ENCODE results near the gene PNPLA7. TPM values are rescaled to one million over a fixed set of nuclear protein-coding genes. Genes with fewer than 3 reads are reported as not detected.
"Not testable (repeated sequence)": the region's sequence is repeated elsewhere in the genome, so short reads cannot be mapped to it uniquely, and the experiment has no call there.

PNPLA7 gene
- total and polyA plus RNA-seq, 4 donors: 0.75 to 6.5 (median 2.1) TPM

GRCh38 chr9:137467161-137467581 lies 83.0 kb downstream of the PNPLA7 start:
- DNase-seq (ENCODE audit: low spot score): no peak
- Histone ChIP-seq H3K27me3 (ENCODE audit: control insufficient read depth in 4 of 4, insufficient read depth in 4 of 4, low read length in 3 of 4) (no peaks in the 10 kb centered on the region), H3K27ac (ENCODE audit: low read depth in 1 of 2, low read length in 2 of 2) (no peak overlapping the region), H3K9ac (ENCODE audit: low read depth in 1 of 2, low read length in 2 of 2) (no peak overlapping the region), H3K36me3 (ENCODE audit: control insufficient read depth in 4 of 4, insufficient read depth in 3 of 4, low read depth in 1 of 4, low read length in 3 of 4) (peaks cover 0 to 6% (median 0%) of the 10 kb centered on the region in 4 donors), H3K4me1 (ENCODE audit: control insufficient read depth in 4 of 4, insufficient read depth in 4 of 4, low read length in 3 of 4) (no peaks in the 10 kb centered on the region), H3K9me3 (ENCODE audit: control insufficient read depth in 4 of 4, low read length in 3 of 4) (no peaks in the 10 kb centered on the region), H3K4me3 (ENCODE audit: low read depth in 1 of 3, low read length in 3 of 3) (no peak overlapping the region)
- TF ChIP-seq TAF1 (conservative IDR thresholded peaks at IDR 0.05) (no peak), REST (IDR thresholded peaks at IDR 0.05) (no peak), CTCF (IDR thresholded peaks at IDR 0.05; ENCODE audit: low read depth, low read length, missing input control) (no peak), EGR1 (IDR thresholded peaks at IDR 0.05; ENCODE audit: low read depth in 2 of 2) (no peak), RXRA (IDR thresholded peaks at IDR 0.05) (no peak), YY1 (IDR thresholded peaks at IDR 0.05) (no peak), SP1 (IDR thresholded peaks at IDR 0.05) (no peak), RAD21 (IDR thresholded peaks at IDR 0.05) (no peak), FOXA2 (IDR thresholded peaks at IDR 0.05) (no peak), GABPA (IDR thresholded peaks at IDR 0.05 in 1 of 2, conservative IDR thresholded peaks at IDR 0.05 in 1 of 2) (no peak)
- 96% methylated on average over 16 of the region's 16 CpGs for WGBS

- H3K9ac ChIP-seq (ENCODE audit: low read depth in 1 of 2, low read length in 2 of 2); H3K9me3 ChIP-seq (ENCODE audit: control insufficient read depth in 4 of 4, low read length in 3 of 4); H3K27me3 ChIP-seq (ENCODE audit: control insufficient read depth in 4 of 4, insufficient read depth in 4 of 4, low read length in 3 of 4); H3K4me3 ChIP-seq (ENCODE audit: low read depth in 1 of 3, low read length in 3 of 3); H3K4me1 ChIP-seq (ENCODE audit: control insufficient read depth in 4 of 4, insufficient read depth in 4 of 4, low read length in 3 of 4); H3K27ac ChIP-seq (ENCODE audit: low read depth in 1 of 2, low read length in 2 of 2); H3K36me3 ChIP-seq (ENCODE audit: control insufficient read depth in 4 of 4, insufficient read depth in 3 of 4, low read depth in 1 of 4, low read length in 3 of 4); DNase-seq (ENCODE audit: low spot score): not testable (repeated sequence)
- 95% methylated on average over 35 of the region's 35 CpGs for WGBS
These were observed 83.7 kb downstream of the PNPLA7 start for GRCh38 chr9:137466389-137467085.

- no peaks in the 10 kb centered on the region for H3K9me3 ChIP-seq (ENCODE audit: control insufficient read depth in 4 of 4, low read length in 3 of 4)
- H3K9ac ChIP-seq (ENCODE audit: low read depth in 1 of 2, low read length in 2 of 2): no peak overlapping the region
- no peaks in the 10 kb centered on the region for H3K4me1 ChIP-seq (ENCODE audit: control insufficient read depth in 4 of 4, insufficient read depth in 4 of 4, low read length in 3 of 4)
- H3K27ac ChIP-seq (ENCODE audit: low read depth in 1 of 2, low read length in 2 of 2): no peak overlapping the region
- no peaks in the 10 kb centered on the region for H3K27me3 ChIP-seq (ENCODE audit: control insufficient read depth in 4 of 4, insufficient read depth in 4 of 4, low read length in 3 of 4)
- no peak overlapping the region for H3K4me3 ChIP-seq (ENCODE audit: low read depth in 1 of 3, low read length in 3 of 3)
- 95% methylated on average over 23 of the region's 23 CpGs for WGBS
- H3K36me3 ChIP-seq (ENCODE audit: control insufficient read depth in 4 of 4, insufficient read depth in 3 of 4, low read depth in 1 of 4, low read length in 3 of 4): peaks cover 0 to 6% (median 0%) of the 10 kb centered on the region in 4 donors
- no peak for DNase-seq (ENCODE audit: low spot score)
- no peak for TF ChIP-seq REST (IDR thresholded peaks at IDR 0.05)
- TF ChIP-seq TAF1 (conservative IDR thresholded peaks at IDR 0.05): no peak
- TF ChIP-seq HNF4A (conservative IDR thresholded peaks at IDR 0.05): no peak
- TF ChIP-seq RAD21 (IDR thresholded peaks at IDR 0.05): no peak
- no peak for TF ChIP-seq ATF3 (IDR thresholded peaks at IDR 0.05)
- no peak for TF ChIP-seq MAX (IDR thresholded peaks at IDR 0.05)
- TF ChIP-seq HNF4G (IDR thresholded peaks at IDR 0.05): no peak
- no peak for TF ChIP-seq FOXA1 (IDR thresholded peaks at IDR 0.05)
- TF ChIP-seq RXRA (IDR thresholded peaks at IDR 0.05): no peak
- TF ChIP-seq FOXA2 (IDR thresholded peaks at IDR 0.05): no peak
- no peak for TF ChIP-seq SP1 (IDR thresholded peaks at IDR 0.05)
These were observed 84.3 kb downstream of the PNPLA7 start for GRCh38 chr9:137465720-137466388.
